ENCODE measurements around the gene LCMT1. TPM values are rescaled to one million over a fixed set of nuclear protein-coding genes. Genes with fewer than 3 reads are reported as not detected.
"Not testable (repeated sequence)": the region's sequence is repeated elsewhere in the genome, so short reads cannot be mapped to it uniquely, and the experiment has no call there.

The LCMT1 gene
- polyA plus RNA-seq, 2 of the 4 experiments (the other 2 are of a cell fraction) = 36.4 to 47.6 TPM

DNA sequence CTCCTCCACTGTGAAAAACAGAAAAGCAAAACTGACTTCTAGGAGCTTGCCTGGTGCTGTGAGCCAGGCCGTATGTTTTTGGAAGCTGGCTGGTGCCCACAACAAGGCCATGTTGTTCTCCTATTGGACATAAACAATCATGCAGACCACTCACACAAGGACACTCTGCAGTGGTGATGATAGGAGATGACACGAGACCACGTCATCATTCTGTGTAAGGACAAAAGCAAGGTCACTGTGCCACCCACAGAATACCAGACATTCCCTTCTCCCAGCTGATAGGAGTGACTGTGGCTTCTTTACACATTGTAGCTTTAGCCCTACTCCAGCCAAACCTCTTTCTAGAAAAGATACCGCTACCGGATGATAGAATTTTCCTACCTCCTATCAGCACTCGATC, 47.7 kb upstream of the LCMT1 start:
- POLR2A ChIA-PET = interaction anchor here (0.7 kb wide), 1 partner anchor 21 kb away, joined by 3 read pairs; no protein-coding TSS in a partner anchor
- CTCF ChIA-PET = no interaction called here
- H3K4me2 ChIP-seq = no peak overlapping the region

GRCh38 chr16:25064281-25064680, 47.3 kb upstream of the LCMT1 start:
- H3K4me2 ChIP-seq; CTCF ChIA-PET; H3K4me3 ChIP-seq; H3K4me1 ChIP-seq; FAIRE-seq; ATAC-seq; H3K27ac ChIP-seq; DNase-seq (ENCODE audit: low read depth in 1 of 2, low spot score in 1 of 2); H3K9me3 ChIP-seq: not testable (repeated sequence)
- 79% methylated on average over 1 of the region's 1 CpG for WGBS (ENCODE audit: missing lambda C conversion rate)
- POLR2A ChIA-PET = interaction anchor here (0.7 kb wide), 1 partner anchor 20 kb away, joined by 3 read pairs; no protein-coding TSS in a partner anchor

More for the DNA sequence above, 47.7 kb upstream of the LCMT1 start:
- Histone ChIP-seq H3K4me3 (no peak overlapping the region), H3K27ac (no peak overlapping the region), H3K4me1 (no peaks in the 10 kb centered on the region), H3K9me3 (no peaks in the 10 kb centered on the region)
- WGBS (ENCODE audit: missing lambda C conversion rate) = 68% methylated on average over 6 of the region's 6 CpGs
- ATAC-seq (no peak), DNase-seq (ENCODE audit: low read depth in 1 of 2, low spot score in 1 of 2) (no peak), FAIRE-seq (no peak)
- TF ChIP-seq, protein P1, sequence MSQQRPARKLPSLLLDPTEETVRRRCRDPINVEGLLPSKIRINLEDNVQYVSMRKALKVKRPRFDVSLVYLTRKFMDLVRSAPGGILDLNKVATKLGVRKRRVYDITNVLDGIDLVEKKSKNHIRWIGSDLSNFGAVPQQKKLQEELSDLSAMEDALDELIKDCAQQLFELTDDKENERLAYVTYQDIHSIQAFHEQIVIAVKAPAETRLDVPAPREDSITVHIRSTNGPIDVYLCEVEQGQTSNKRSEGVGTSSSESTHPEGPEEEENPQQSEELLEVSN (IDR thresholded peaks at IDR 0.05; ENCODE audit: borderline replicate concordance, low read depth) = no peak
- no peak for TF ChIP-seq HDAC2 (IDR thresholded peaks at IDR 0.05)
- TF ChIP-seq JUNB (IDR thresholded peaks at IDR 0.05) = no peak
- TF ChIP-seq POLR2AphosphoS2 (conservative IDR thresholded peaks at IDR 0.05; ENCODE audit: low read length) = no peak
- no peak for TF ChIP-seq CEBPB (IDR thresholded peaks at IDR 0.05)
- TF ChIP-seq, protein P2, sequence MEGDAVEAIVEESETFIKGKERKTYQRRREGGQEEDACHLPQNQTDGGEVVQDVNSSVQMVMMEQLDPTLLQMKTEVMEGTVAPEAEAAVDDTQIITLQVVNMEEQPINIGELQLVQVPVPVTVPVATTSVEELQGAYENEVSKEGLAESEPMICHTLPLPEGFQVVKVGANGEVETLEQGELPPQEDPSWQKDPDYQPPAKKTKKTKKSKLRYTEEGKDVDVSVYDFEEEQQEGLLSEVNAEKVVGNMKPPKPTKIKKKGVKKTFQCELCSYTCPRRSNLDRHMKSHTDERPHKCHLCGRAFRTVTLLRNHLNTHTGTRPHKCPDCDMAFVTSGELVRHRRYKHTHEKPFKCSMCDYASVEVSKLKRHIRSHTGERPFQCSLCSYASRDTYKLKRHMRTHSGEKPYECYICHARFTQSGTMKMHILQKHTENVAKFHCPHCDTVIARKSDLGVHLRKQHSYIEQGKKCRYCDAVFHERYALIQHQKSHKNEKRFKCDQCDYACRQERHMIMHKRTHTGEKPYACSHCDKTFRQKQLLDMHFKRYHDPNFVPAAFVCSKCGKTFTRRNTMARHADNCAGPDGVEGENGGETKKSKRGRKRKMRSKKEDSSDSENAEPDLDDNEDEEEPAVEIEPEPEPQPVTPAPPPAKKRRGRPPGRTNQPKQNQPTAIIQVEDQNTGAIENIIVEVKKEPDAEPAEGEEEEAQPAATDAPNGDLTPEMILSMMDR (IDR thresholded peaks at IDR 0.05) = no peak
- no peak for TF ChIP-seq SREBF2 (IDR thresholded peaks at IDR 0.05)
- TF ChIP-seq RFX5 (IDR thresholded peaks at IDR 0.05) = no peak
- no peak for TF ChIP-seq RARB (CRISPR knock-in tag; IDR thresholded peaks at IDR 0.05)
- no peak for TF ChIP-seq FOSL2 (IDR thresholded peaks at IDR 0.05)
- no peak for TF ChIP-seq FOSL2 (CRISPR knock-in tag; IDR thresholded peaks at IDR 0.05)
- no peak for TF ChIP-seq HMGXB4 (CRISPR knock-in tag; IDR thresholded peaks at IDR 0.05; ENCODE audit: borderline replicate concordance)
- TF ChIP-seq ZNF302 (CRISPR knock-in tag; IDR thresholded peaks at IDR 0.05) = no peak
- no peak for TF ChIP-seq ESRRA (IDR thresholded peaks at IDR 0.05; ENCODE audit: borderline replicate concordance, low read length)
- no peak for TF ChIP-seq EHF (CRISPR knock-in tag; IDR thresholded peaks at IDR 0.05)
- TF ChIP-seq PHF8 (IDR thresholded peaks at IDR 0.05; ENCODE audit: borderline replicate concordance, low read depth) = no peak
- no peak for TF ChIP-seq RAD21 (conservative IDR thresholded peaks at IDR 0.05 in 1 of 2, IDR thresholded peaks at IDR 0.05 in 1 of 2)
- no peak for TF ChIP-seq FOXS1 (CRISPR knock-in tag; IDR thresholded peaks at IDR 0.05)
- TF ChIP-seq HOXB5 (CRISPR knock-in tag; IDR thresholded peaks at IDR 0.05) = no peak
- no peak for TF ChIP-seq BHLHE40 (IDR thresholded peaks at IDR 0.05; ENCODE audit: low read depth, low read length)
- no peak for TF ChIP-seq EP300 (IDR thresholded peaks at IDR 0.05)

DNA sequence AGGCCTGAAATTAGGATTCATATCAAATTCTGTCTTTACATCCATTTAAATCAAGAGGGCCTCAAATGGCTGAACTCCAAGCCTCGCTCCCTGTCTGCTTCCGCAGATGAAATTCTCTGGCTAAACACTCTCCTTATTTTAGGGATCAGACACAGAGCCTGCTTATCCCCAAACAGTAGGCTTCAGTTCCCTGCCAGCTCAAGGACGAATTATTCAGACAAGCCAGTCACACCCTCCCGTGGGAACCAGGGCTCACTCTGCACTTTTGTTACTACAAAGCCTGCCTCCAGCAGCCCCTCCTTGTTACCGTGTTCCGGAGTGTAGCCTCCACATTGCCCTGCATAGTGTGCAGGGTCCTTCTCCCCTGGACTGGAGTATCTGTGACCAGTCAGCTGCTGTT, 46.6 kb upstream of the LCMT1 start:
- CTCF ChIA-PET = no interaction called here
- ATAC-seq = no peak
- POLR2A ChIA-PET = no interaction called here
- no peaks in the 10 kb centered on the region for H3K9me3 ChIP-seq
- DNase-seq (ENCODE audit: low read depth in 1 of 2, low spot score in 1 of 2) = no peak
- FAIRE-seq = no peak
- H3K4me3 ChIP-seq = no peak overlapping the region
- 90% methylated on average over 6 of the region's 6 CpGs for WGBS (ENCODE audit: missing lambda C conversion rate)
- H3K4me1 ChIP-seq = no peaks in the 10 kb centered on the region
- no peak overlapping the region for H3K27ac ChIP-seq
- TF ChIP-seq FOSL2 (IDR thresholded peaks at IDR 0.05) (no peak), FOSL2 (CRISPR knock-in tag; IDR thresholded peaks at IDR 0.05) (no peak), HEYL (CRISPR knock-in tag; IDR thresholded peaks at IDR 0.05) (no peak), TP53 (CRISPR knock-in tag; IDR thresholded peaks at IDR 0.05) (no peak)
- H3K4me2 ChIP-seq = no peak overlapping the region
